ENCODE results near the gene PLXDC1.
A peak's percentile ranks its signal among the peaks of the same experiment; 100 is the strongest.
"Not testable (repeated sequence)": the region's sequence is repeated elsewhere in the genome, so short reads cannot be mapped to it uniquely, and the experiment has no call there.

The PLXDC1 gene

GRCh38 chr17:39170109-39170508 is 18.7 kb upstream of the PLXDC1 start:
- H3K4me3 Mint-ChIP-seq = no peak overlapping the region
- H3K27me3 Mint-ChIP-seq = no peaks in the 10 kb centered on the region
- no peaks in the 10 kb centered on the region for H3K9me3 Mint-ChIP-seq (ENCODE audit: low read depth)
- no peaks in the 10 kb centered on the region for H3K36me3 Mint-ChIP-seq
- peaks cover 25% of the 10 kb centered on the region for H3K4me1 Mint-ChIP-seq (ENCODE audit: low read depth)
- H3K27ac Mint-ChIP-seq = no peak overlapping the region

GRCh38 chr17:39169518-39169917 is 18.1 kb upstream of the PLXDC1 start:
- Mint-ChIP-seq H3K4me1 (ENCODE audit: low read depth) (peaks cover 31% of the 10 kb centered on the region), H3K36me3 (no peaks in the 10 kb centered on the region), H3K4me3 (no peak overlapping the region), H3K27me3 (no peaks in the 10 kb centered on the region), H3K9me3 (ENCODE audit: low read depth) (no peaks in the 10 kb centered on the region), H3K27ac (no peak overlapping the region)

- no peak overlapping the region for H3K27ac Mint-ChIP-seq
- H3K36me3 Mint-ChIP-seq = no peaks in the 10 kb centered on the region
- peaks cover 33% of the 10 kb centered on the region for H3K4me1 Mint-ChIP-seq (ENCODE audit: low read depth)
- H3K27me3 Mint-ChIP-seq = no peaks in the 10 kb centered on the region
- H3K4me3 Mint-ChIP-seq = no peak overlapping the region
- H3K9me3 Mint-ChIP-seq (ENCODE audit: low read depth) = no peaks in the 10 kb centered on the region
Measured at GRCh38 chr17:39169101-39169500, 17.7 kb upstream of the PLXDC1 start.

GRCh38 chr17:39168503-39168902 is 17.1 kb upstream of the PLXDC1 start:
- H3K36me3 Mint-ChIP-seq; H3K4me3 Mint-ChIP-seq; H3K9me3 Mint-ChIP-seq (ENCODE audit: low read depth); H3K27ac Mint-ChIP-seq; H3K27me3 Mint-ChIP-seq: not testable (repeated sequence)
- H3K4me1 Mint-ChIP-seq (ENCODE audit: low read depth) = peaks cover 32% of the 10 kb centered on the region

GRCh38 chr17:39167476-39167875 is 16.0 kb upstream of the PLXDC1 start:
- Mint-ChIP-seq H3K9me3 (ENCODE audit: low read depth) (no peaks in the 10 kb centered on the region), H3K4me3 (no peak overlapping the region), H3K27ac (no peak overlapping the region), H3K36me3 (no peaks in the 10 kb centered on the region), H3K4me1 (ENCODE audit: low read depth) (peaks cover 24% of the 10 kb centered on the region), H3K27me3 (no peaks in the 10 kb centered on the region)

- H3K27ac Mint-ChIP-seq = no peak overlapping the region
- no peaks in the 10 kb centered on the region for H3K9me3 Mint-ChIP-seq (ENCODE audit: low read depth)
- peak overlapping the region; percentile 72 for H3K4me3 Mint-ChIP-seq
- H3K27me3 Mint-ChIP-seq = no peaks in the 10 kb centered on the region
- H3K36me3 Mint-ChIP-seq = no peaks in the 10 kb centered on the region
- H3K4me1 Mint-ChIP-seq (ENCODE audit: low read depth) = peaks cover 24% of the 10 kb centered on the region
Measured at GRCh38 chr17:39166437-39167335, 15.2 kb upstream of the PLXDC1 start.

- Mint-ChIP-seq H3K4me3 (peak within 1 kb of the TSS; percentile 99), H3K27ac (no peak within 1 kb of the TSS), H3K36me3 (no peaks in the 10 kb centered on the region), H3K4me1 (ENCODE audit: low read depth) (peaks cover 24% of the 10 kb centered on the region), H3K27me3 (no peaks in the 10 kb centered on the region), H3K9me3 (ENCODE audit: low read depth) (no peaks in the 10 kb centered on the region)
Measured at GRCh38 chr17:39165841-39166349, 14.5 kb upstream of the PLXDC1 start, which contains the start of gene ARL5C. TSS of gene ARL5C (minus strand) at chr17:39166161. CDS start at chr17:39165760, 401 bp downstream.

GRCh38 chr17:39165178-39165840 is 13.9 kb upstream of the PLXDC1 start:
- no peak overlapping the region for H3K27ac Mint-ChIP-seq

GRCh38 chr17:39164675-39165143 is 13.3 kb upstream of the PLXDC1 start:
- Mint-ChIP-seq H3K4me3 (peak overlapping the region; percentile 99), H3K9me3 (ENCODE audit: low read depth) (no peaks in the 10 kb centered on the region), H3K27ac (peak overlapping the region; percentile 46), H3K36me3 (no peaks in the 10 kb centered on the region), H3K27me3 (no peaks in the 10 kb centered on the region), H3K4me1 (ENCODE audit: low read depth) (peaks cover 24% of the 10 kb centered on the region)

More at GRCh38 chr17:39165178-39165840, 13.9 kb upstream of the PLXDC1 start:
- Mint-ChIP-seq H3K36me3 (no peaks in the 10 kb centered on the region), H3K27me3 (no peaks in the 10 kb centered on the region), H3K4me3 (peak overlapping the region; percentile 99), H3K4me1 (ENCODE audit: low read depth) (peaks cover 24% of the 10 kb centered on the region), H3K9me3 (ENCODE audit: low read depth) (no peaks in the 10 kb centered on the region)

- Mint-ChIP-seq H3K4me1 (ENCODE audit: low read depth) (peaks cover 18% of the 10 kb centered on the region), H3K27me3 (no peaks in the 10 kb centered on the region), H3K4me3 (no peak overlapping the region), H3K27ac (no peak overlapping the region), H3K9me3 (ENCODE audit: low read depth) (no peaks in the 10 kb centered on the region), H3K36me3 (no peaks in the 10 kb centered on the region)
Measured at GRCh38 chr17:39161962-39162361, 10.5 kb upstream of the PLXDC1 start.

- H3K27ac Mint-ChIP-seq = no peak overlapping the region
Measured at GRCh38 chr17:39158623-39159022, 7.2 kb upstream of the PLXDC1 start.

GRCh38 chr17:39156491-39156890 is 5.1 kb upstream of the PLXDC1 start:
- Mint-ChIP-seq H3K4me3 (no peak overlapping the region), H3K27ac (no peak overlapping the region)

More at GRCh38 chr17:39158623-39159022, 7.2 kb upstream of the PLXDC1 start:
- Mint-ChIP-seq H3K4me3 (no peak overlapping the region), H3K9me3 (ENCODE audit: low read depth) (no peaks in the 10 kb centered on the region), H3K27me3 (no peaks in the 10 kb centered on the region), H3K4me1 (ENCODE audit: low read depth) (peaks cover 7% of the 10 kb centered on the region), H3K36me3 (no peaks in the 10 kb centered on the region)

GRCh38 chr17:39155654-39156053 is 4.2 kb upstream of the PLXDC1 start:
- H3K27me3 Mint-ChIP-seq = no peaks in the 10 kb centered on the region
- H3K9me3 Mint-ChIP-seq (ENCODE audit: low read depth) = no peaks in the 10 kb centered on the region
- no peaks in the 10 kb centered on the region for H3K36me3 Mint-ChIP-seq
- no peak overlapping the region for H3K27ac Mint-ChIP-seq
- H3K4me1 Mint-ChIP-seq (ENCODE audit: low read depth) = peaks cover 24% of the 10 kb centered on the region
- H3K4me3 Mint-ChIP-seq = no peak overlapping the region

More at GRCh38 chr17:39156491-39156890, 5.1 kb upstream of the PLXDC1 start:
- Mint-ChIP-seq H3K9me3 (ENCODE audit: low read depth) (no peaks in the 10 kb centered on the region), H3K4me1 (ENCODE audit: low read depth) (peaks cover 23% of the 10 kb centered on the region), H3K36me3 (no peaks in the 10 kb centered on the region), H3K27me3 (no peaks in the 10 kb centered on the region)

- Mint-ChIP-seq H3K4me3 (peak overlapping the region; percentile 96), H3K36me3 (no peaks in the 10 kb centered on the region), H3K9me3 (ENCODE audit: low read depth) (no peaks in the 10 kb centered on the region), H3K27ac (peak overlapping the region; percentile 99), H3K4me1 (ENCODE audit: low read depth) (peaks cover 43% of the 10 kb centered on the region), H3K27me3 (no peaks in the 10 kb centered on the region)
Measured at GRCh38 chr17:39153599-39154051, 2.2 kb upstream of the PLXDC1 start.

All from activated naive CD8-positive, alpha-beta T cell (primary cell).